Subcutaneous adipose tissue (tissue), 4 donors: ENCODE measurements around the gene NR0B2. TPM values are rescaled to one million over a fixed set of nuclear protein-coding genes. Genes with fewer than 3 reads are reported as not detected.

Source experiments
- total RNA-seq, 4 donors: library from RNA; depleted of rRNA; stranded (reverse); fragments of >200 nt; gene quantifications; one replicate each; pipeline ENCODE4 v1.1.0, GENCODE V29; 2016
- TF ChIP-seq, protein P1 (sequence below): fragments of 450-650 bp; IDR thresholded peaks from one replicate; pipeline ENCODE4 v1.5.1; 2016; ENCODE audit warnings: low read depth, mild to moderate bottlenecking, control low read depth, antibody characterized with exemption, moderate library complexity

NR0B2 gene
- not detected for total RNA-seq

- TF ChIP-seq, protein P1, sequence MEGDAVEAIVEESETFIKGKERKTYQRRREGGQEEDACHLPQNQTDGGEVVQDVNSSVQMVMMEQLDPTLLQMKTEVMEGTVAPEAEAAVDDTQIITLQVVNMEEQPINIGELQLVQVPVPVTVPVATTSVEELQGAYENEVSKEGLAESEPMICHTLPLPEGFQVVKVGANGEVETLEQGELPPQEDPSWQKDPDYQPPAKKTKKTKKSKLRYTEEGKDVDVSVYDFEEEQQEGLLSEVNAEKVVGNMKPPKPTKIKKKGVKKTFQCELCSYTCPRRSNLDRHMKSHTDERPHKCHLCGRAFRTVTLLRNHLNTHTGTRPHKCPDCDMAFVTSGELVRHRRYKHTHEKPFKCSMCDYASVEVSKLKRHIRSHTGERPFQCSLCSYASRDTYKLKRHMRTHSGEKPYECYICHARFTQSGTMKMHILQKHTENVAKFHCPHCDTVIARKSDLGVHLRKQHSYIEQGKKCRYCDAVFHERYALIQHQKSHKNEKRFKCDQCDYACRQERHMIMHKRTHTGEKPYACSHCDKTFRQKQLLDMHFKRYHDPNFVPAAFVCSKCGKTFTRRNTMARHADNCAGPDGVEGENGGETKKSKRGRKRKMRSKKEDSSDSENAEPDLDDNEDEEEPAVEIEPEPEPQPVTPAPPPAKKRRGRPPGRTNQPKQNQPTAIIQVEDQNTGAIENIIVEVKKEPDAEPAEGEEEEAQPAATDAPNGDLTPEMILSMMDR, result no peak
Observed at GRCh38 chr1:26913754-26914619, at the start of gene NR0B2. Gene NR0B2 (minus strand): TSS chr1:26913975. CDS start chr1:26913940, 35 bp downstream.

GRCh38 chr1:26961826-26962225, 48.1 kb upstream of the NR0B2 start:
- TF ChIP-seq, protein P1, result no peak

DNA sequence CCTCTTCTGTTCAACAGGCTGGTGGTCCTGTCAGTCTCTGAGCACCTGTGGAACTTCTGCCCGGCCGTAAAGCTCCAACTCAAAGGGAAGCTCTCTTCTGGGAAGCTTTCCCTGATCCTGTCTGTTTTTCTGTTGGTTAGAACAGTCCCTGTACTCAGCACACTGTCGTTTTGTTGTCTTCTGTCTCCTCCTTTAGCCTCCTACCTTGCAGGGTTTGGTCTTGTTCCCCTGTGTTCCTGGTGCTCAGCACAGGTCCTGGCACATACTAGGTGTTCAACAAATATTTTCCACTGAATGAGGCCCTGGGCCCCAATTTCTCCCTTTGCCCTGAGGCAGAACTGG, 46.8 kb upstream of the NR0B2 start:
- TF ChIP-seq, protein P1, result no peak

GRCh38 chr1:26959722-26960624, 46.2 kb upstream of the NR0B2 start, which contains the start of gene KDF1:
Gene KDF1 (minus strand): TSS chr1:26960468. CDS start chr1:26952380, 8,088 bp downstream.
- TF ChIP-seq, protein P1, result no peak

GRCh38 chr1:26959270-26959669, 45.5 kb upstream of the NR0B2 start:
- TF ChIP-seq, protein P1, result no peak

DNA sequence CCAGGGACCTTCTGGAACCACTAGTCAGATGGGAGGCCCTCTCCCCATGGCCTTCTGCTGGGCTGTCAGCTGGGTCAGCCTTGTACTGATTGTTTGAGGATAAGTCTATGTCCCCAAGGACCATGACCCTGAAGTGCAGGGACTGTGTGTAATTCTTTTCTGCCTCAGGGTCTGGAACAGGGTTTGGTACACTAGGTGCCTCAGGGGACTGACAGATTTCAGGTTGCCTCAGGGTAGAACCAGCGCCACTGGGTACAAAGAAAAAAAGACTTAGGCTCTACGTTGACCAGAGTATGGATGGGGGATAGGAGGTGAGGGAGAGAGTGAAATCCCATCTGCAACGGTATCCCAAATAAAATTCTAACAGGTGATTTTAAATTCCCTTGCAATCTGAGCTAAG, 43.5 kb upstream of the NR0B2 start:
- TF ChIP-seq, protein P1, result no peak

GRCh38 chr1:26956321-26956720, 42.5 kb upstream of the NR0B2 start:
- TF ChIP-seq, protein P1, result no peak
